ENCODE data around the gene GZMH. TPM values are rescaled to one million over a fixed set of nuclear protein-coding genes. Genes with fewer than 3 reads are reported as not detected.

GZMH gene
- total RNA-seq, 1 donor from 2014 or later = not detected

DNA sequence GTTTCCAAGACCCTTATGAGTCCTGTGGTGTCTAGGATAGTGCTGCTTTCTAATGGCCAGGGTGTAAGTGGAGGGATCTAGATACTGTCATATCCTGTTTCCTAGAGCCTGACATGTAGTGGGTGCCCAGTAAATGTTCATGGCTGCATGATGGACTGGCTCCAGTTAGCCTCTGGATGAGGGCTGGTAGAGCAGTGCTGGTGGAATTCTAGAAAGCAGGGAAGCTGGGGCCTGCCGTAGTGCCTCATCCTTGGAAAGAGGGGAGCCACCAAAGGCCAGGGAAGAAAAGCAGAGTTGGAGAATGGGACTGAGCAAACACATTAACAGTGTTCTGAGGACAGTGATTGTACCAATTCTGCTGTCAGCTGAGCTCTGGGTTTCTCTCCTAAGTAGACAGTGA is 23.9 kb upstream of the GZMH start:
- H2AFZ ChIP-seq (ENCODE audit: low read depth, low read length) = no peak overlapping the region
- Mint-ChIP-seq H3K27me3 (ENCODE audit: low read depth, unreplicated experiment) (peaks cover 7% of the 10 kb centered on the region), H3K4me3 (ENCODE audit: unreplicated experiment) (no peak overlapping the region), H3K9me3 (ENCODE audit: unreplicated experiment) (no peaks in the 10 kb centered on the region), H3K27ac (ENCODE audit: unreplicated experiment) (no peak overlapping the region), H3K36me3 (ENCODE audit: low read depth, unreplicated experiment) (no peaks in the 10 kb centered on the region), H3K4me1 (ENCODE audit: low read depth, unreplicated experiment) (no peaks in the 10 kb centered on the region)
- H3K4me3 ChIP-seq (ENCODE audit: insufficient read depth, low read depth, low read length) = no peak overlapping the region
- H3K27me3 ChIP-seq (ENCODE audit: insufficient read depth, low read length) = no peaks in the 10 kb centered on the region
- H3K9ac ChIP-seq (ENCODE audit: low read length) = no peak overlapping the region
- no peaks in the 10 kb centered on the region for H3K36me3 ChIP-seq (ENCODE audit: insufficient read depth, low read length)
- H3K4me1 ChIP-seq (ENCODE audit: insufficient read depth, low read length) = no peaks in the 10 kb centered on the region
- H3K79me2 ChIP-seq (ENCODE audit: insufficient read depth, low read length) = no peaks in the 10 kb centered on the region
- FAIRE-seq = no peak
- H3K9me3 ChIP-seq (ENCODE audit: insufficient read depth, low read depth, low read length) = peaks cover 8% of the 10 kb centered on the region
- no peaks in the 10 kb centered on the region for H4K20me1 ChIP-seq (ENCODE audit: insufficient read depth, low read length)
- DNase-seq (ENCODE audit: low read depth) = no peak
- H3K4me2 ChIP-seq (ENCODE audit: low read length) = no peak overlapping the region
- H3K27ac ChIP-seq (ENCODE audit: low read depth, low read length) = no peak overlapping the region
- TF ChIP-seq, protein P1, sequence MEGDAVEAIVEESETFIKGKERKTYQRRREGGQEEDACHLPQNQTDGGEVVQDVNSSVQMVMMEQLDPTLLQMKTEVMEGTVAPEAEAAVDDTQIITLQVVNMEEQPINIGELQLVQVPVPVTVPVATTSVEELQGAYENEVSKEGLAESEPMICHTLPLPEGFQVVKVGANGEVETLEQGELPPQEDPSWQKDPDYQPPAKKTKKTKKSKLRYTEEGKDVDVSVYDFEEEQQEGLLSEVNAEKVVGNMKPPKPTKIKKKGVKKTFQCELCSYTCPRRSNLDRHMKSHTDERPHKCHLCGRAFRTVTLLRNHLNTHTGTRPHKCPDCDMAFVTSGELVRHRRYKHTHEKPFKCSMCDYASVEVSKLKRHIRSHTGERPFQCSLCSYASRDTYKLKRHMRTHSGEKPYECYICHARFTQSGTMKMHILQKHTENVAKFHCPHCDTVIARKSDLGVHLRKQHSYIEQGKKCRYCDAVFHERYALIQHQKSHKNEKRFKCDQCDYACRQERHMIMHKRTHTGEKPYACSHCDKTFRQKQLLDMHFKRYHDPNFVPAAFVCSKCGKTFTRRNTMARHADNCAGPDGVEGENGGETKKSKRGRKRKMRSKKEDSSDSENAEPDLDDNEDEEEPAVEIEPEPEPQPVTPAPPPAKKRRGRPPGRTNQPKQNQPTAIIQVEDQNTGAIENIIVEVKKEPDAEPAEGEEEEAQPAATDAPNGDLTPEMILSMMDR (IDR thresholded peaks at IDR 0.05; ENCODE audit: insufficient read depth, low read depth, low read length) = no peak
- no peak for TF ChIP-seq EZH2 (IDR thresholded peaks at IDR 0.05; ENCODE audit: insufficient read depth, low read length)

DNA sequence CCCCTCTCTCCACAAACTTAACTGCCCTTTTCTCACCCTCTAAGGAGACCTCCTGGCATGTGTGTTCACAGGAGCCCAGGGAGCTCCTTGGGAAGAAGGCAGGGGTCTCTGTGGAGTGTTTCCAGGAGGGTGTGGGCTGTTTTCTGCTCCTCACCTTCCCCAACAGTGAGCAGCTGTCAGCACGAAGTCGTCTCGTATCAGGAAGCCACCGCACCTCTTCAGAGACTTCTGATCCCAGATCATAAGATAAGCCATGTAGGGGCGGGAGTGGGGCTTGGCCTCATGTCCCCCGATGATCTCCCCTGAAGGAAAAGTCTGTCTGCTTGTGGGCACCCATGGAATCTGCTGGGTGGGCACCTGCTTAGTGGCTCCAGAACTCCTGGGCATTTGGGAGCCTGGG is 23.3 kb upstream of the GZMH start:
- Histone ChIP-seq H4K20me1 (ENCODE audit: insufficient read depth, low read length) (no peaks in the 10 kb centered on the region), H3K4me2 (ENCODE audit: low read length) (no peak overlapping the region), H3K36me3 (ENCODE audit: insufficient read depth, low read length) (no peaks in the 10 kb centered on the region), H3K9ac (ENCODE audit: low read length) (no peak overlapping the region), H3K27ac (ENCODE audit: low read depth, low read length) (no peak overlapping the region), H3K4me3 (ENCODE audit: insufficient read depth, low read depth, low read length) (no peak overlapping the region), H3K79me2 (ENCODE audit: insufficient read depth, low read length) (no peaks in the 10 kb centered on the region), H3K4me1 (ENCODE audit: insufficient read depth, low read length) (no peaks in the 10 kb centered on the region), H3K27me3 (ENCODE audit: insufficient read depth, low read length) (no peaks in the 10 kb centered on the region), H3K9me3 (ENCODE audit: insufficient read depth, low read depth, low read length) (peaks cover 8% of the 10 kb centered on the region), H2AFZ (ENCODE audit: low read depth, low read length) (no peak overlapping the region)
- no peak overlapping the region for H3K27ac Mint-ChIP-seq (ENCODE audit: unreplicated experiment)
- no peak for FAIRE-seq
- no peaks in the 10 kb centered on the region for H3K36me3 Mint-ChIP-seq (ENCODE audit: low read depth, unreplicated experiment)
- peaks cover 4% of the 10 kb centered on the region for H3K27me3 Mint-ChIP-seq (ENCODE audit: low read depth, unreplicated experiment)
- TF ChIP-seq, protein P1 (IDR thresholded peaks at IDR 0.05; ENCODE audit: insufficient read depth, low read depth, low read length) = no peak
- no peak for TF ChIP-seq EZH2 (IDR thresholded peaks at IDR 0.05; ENCODE audit: insufficient read depth, low read length)
- no peak for DNase-seq (ENCODE audit: low read depth)
- H3K9me3 Mint-ChIP-seq (ENCODE audit: unreplicated experiment) = no peaks in the 10 kb centered on the region
- H3K4me3 Mint-ChIP-seq (ENCODE audit: unreplicated experiment) = no peak overlapping the region
- no peaks in the 10 kb centered on the region for H3K4me1 Mint-ChIP-seq (ENCODE audit: low read depth, unreplicated experiment)

DNA sequence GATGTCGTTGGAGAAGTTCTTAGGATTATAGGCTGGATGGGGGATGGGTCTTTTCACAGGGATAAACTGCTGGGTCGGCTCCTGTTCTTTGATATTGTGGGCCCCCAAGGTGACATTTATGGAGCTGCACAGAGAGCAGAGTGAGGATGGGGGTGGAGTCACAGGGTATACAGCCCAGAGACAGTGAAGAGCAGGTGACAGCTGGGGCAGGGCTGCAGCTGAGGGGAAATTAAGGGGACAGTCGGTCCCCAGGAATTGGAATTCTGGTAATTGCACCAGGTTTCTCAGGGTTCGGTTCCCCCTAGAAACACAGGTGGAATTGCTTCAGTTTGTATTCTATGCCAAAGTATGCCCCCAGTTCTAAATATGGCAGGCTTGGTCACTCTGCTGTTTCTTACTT is 22.9 kb upstream of the GZMH start:
- H3K79me2 ChIP-seq (ENCODE audit: insufficient read depth, low read length) = no peaks in the 10 kb centered on the region
- no peak for FAIRE-seq
- Mint-ChIP-seq H3K27ac (ENCODE audit: unreplicated experiment) (no peak overlapping the region), H3K4me3 (ENCODE audit: unreplicated experiment) (no peak overlapping the region), H3K9me3 (ENCODE audit: unreplicated experiment) (no peaks in the 10 kb centered on the region), H3K36me3 (ENCODE audit: low read depth, unreplicated experiment) (no peaks in the 10 kb centered on the region), H3K4me1 (ENCODE audit: low read depth, unreplicated experiment) (no peaks in the 10 kb centered on the region), H3K27me3 (ENCODE audit: low read depth, unreplicated experiment) (peaks cover 4% of the 10 kb centered on the region)
- H3K27me3 ChIP-seq (ENCODE audit: insufficient read depth, low read length) = no peaks in the 10 kb centered on the region
- no peak for TF ChIP-seq EZH2 (IDR thresholded peaks at IDR 0.05; ENCODE audit: insufficient read depth, low read length)
- TF ChIP-seq, protein P1 (IDR thresholded peaks at IDR 0.05; ENCODE audit: insufficient read depth, low read depth, low read length) = no peak
- no peaks in the 10 kb centered on the region for H3K4me1 ChIP-seq (ENCODE audit: insufficient read depth, low read length)
- no peak overlapping the region for H3K27ac ChIP-seq (ENCODE audit: low read depth, low read length)
- H2AFZ ChIP-seq (ENCODE audit: low read depth, low read length) = no peak overlapping the region
- H4K20me1 ChIP-seq (ENCODE audit: insufficient read depth, low read length) = no peaks in the 10 kb centered on the region
- H3K4me3 ChIP-seq (ENCODE audit: insufficient read depth, low read depth, low read length) = no peak overlapping the region
- no peak overlapping the region for H3K4me2 ChIP-seq (ENCODE audit: low read length)
- peaks cover 8% of the 10 kb centered on the region for H3K9me3 ChIP-seq (ENCODE audit: insufficient read depth, low read depth, low read length)
- no peak for DNase-seq (ENCODE audit: low read depth)
- no peaks in the 10 kb centered on the region for H3K36me3 ChIP-seq (ENCODE audit: insufficient read depth, low read length)
- no peak overlapping the region for H3K9ac ChIP-seq (ENCODE audit: low read length)

Data from astrocyte (in vitro differentiated cells and primary cell).